ENCODE results near the gene PPFIBP2.
"Not testable (repeated sequence)": the region's sequence is repeated elsewhere in the genome, so short reads cannot be mapped to it uniquely, and the experiment has no call there.

PPFIBP2 gene

DNA sequence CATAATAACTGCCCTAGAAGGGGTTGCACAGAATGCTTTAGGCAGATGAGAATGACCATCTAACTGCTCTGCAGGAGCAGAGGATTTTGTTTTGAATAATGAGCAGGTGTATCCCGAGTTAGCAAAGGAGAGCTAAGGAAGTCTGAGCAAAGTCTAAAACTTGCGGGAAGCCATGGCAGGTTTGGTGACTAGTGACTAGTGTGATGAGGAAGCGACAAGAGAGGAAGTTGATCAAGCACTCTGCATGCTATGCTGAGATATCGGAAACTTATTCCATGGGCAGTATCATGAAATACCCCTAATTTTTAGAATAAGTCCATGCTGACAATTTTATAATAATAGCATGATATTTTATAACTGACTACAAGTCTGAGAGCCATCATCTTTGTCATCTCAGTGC, 15.6 kb upstream of the PPFIBP2 start:
- in situ Hi-C loops (cut with MboI; ENCODE audit: low sequenced_read_pairs), result no loop called here

DNA sequence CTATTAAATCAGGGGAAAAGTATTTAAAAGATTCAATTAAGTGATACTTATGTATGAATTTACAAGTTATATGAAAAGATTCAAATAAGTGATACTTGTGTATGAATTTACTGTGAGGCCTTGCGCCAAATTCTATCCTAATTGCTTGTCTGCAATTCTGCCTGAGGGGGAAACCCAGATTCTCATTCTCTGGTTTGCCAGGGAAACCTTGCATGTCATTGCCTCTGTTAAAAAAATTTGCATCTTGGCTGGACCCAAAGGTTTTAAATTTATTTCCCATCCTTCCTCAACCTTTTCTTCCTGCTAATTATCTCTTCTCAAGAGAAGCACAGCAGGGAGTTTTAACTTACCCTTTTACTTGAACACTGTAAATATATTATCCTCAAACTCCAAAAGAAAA, 14.7 kb upstream of the PPFIBP2 start:
- in situ Hi-C loops (cut with MboI; ENCODE audit: low sequenced_read_pairs), result no loop called here

DNA sequence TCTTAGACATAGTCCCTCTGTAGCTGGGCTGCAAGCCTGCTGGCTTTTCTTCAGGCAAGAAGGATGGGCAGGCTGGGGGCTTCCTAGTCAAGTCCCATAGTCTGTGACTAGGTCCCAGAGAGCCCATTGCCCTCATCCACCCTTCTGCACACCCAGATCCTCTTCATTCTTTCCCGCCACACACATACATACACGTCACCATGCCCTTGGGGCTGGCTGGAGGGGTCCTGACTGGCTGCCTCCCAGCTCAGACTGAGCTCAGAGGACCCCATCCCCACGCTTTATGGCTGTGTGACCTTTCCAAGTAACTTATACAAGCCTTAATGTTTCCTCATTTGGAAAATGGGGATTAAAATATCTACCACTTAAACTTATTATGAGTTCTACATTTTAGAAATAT, 13.5 kb upstream of the PPFIBP2 start:
- in situ Hi-C loops (cut with MboI; ENCODE audit: low sequenced_read_pairs), result no loop called here

DNA sequence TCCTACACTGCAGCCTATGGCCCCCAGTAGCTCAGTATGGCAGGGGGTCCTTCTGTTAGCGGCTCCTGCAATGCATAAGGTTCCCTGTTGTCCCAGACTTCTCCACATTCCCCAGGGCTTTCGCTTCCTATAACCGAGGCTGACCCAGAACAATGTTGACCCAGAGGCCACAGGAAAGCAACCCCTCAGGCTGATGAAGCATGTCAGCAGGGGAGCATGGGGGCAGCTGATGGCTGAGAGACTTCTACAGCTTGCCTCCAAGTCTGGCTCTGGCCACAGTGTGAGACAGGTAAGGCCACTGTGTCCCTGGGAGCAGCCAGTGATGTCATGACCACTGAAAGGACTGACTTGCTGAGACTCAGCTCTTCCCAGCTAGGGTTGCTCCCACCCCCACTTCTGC, 12.5 kb upstream of the PPFIBP2 start:
- in situ Hi-C loops (cut with MboI; ENCODE audit: low sequenced_read_pairs), result no loop called here

DNA sequence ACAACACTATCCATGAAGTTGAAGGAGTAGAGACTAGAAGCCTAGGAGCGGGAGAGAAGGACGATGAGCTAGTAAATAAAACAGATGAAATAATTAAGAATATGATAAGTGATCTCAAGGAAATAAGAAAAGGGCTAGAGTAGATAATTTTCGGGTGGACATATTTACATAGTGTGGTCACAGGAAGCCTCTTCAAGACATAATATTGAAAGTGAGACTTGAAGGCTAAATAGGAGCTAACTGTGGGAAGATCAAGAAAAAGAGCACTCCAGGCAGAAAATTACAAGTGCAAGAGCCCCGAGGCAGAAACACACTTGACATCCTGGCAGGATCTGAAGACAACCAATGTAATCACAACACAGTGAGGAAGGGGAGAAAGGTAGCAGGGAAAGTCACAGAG, 11.9 kb upstream of the PPFIBP2 start:
- in situ Hi-C loops (cut with MboI; ENCODE audit: low sequenced_read_pairs), result no loop called here

DNA sequence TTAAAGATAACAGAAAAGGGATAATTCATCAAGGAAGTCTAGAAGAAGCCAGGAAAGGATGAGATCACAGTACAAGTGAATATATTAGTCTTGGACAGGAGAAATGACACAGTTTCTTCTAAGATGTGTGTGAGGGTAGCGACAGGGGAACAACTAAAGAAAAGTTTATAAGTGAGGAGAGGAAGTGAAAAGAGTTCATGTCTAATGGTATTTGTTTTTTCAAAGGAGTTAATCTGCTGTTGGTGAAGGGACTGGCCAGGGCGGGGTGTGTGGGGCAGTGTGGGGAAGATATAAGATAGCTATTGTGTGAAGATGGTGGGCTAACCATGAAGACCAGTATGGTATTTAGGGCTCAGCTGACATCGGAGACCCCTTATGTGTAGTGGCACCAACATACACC, 7.6 kb upstream of the PPFIBP2 start:
- in situ Hi-C loops (cut with MboI; ENCODE audit: low sequenced_read_pairs), result no loop called here

DNA sequence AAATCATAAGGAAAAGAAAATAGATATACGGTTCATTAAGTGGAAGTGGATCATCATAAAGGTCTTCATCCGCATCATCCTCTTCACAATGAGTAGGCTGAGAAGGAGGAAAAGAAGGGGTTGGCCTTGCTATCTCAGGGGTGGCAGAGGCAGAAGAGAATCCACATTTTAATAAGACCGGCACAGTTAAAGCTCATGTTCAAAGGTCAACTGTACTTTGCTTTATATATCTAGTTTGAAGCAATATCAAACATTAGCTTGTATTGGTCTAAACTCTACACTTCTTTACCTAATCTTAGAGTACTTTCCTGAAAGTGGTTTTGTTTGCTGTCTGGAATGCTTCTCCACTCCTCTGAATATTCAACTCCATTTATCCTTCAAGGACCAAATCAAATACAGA, 5.7 kb upstream of the PPFIBP2 start:
- in situ Hi-C loops (cut with MboI; ENCODE audit: low sequenced_read_pairs), result no loop called here

DNA sequence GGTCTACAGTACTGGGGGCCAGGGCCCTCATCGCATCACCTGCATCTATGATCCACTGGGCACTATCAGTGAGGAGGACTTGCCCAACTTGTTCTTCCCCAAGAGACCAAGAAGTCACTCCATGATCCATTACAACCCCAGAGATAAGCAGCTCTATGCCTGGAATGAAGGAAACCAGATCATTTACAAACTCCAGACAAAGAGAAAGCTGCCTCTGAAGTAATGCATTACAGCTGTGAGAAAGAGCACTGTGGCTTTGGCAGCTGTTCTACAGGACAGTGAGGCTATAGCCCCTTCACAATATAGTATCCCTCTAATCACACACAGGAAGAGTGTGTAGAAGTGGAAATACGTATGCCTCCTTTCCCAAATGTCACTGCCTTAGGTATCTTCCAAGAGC, 3.8 kb upstream of the PPFIBP2 start:
- in situ Hi-C loops (cut with MboI; ENCODE audit: low sequenced_read_pairs), result no loop called here

DNA sequence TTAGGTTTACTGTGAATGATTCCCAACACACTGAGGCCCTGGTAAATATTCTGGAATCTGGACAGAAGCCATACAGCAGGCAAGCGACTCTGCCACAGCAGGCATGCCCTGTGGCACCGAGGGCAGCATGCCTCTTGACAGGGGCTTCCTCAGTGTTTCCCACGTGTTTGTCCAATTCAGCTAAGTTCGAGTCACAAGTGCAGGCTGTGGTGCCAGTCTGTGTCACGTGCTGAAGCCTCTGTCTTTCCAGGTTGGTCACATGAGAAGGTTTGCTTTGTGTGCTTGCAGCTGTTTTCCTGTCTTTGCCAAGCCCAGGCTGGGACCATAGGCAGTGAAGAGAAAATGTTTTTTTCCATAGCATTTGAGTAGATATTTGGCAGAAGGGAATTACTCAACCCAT, 2.4 kb upstream of the PPFIBP2 start:
- in situ Hi-C loops (cut with MboI; ENCODE audit: low sequenced_read_pairs), result no loop called here

DNA sequence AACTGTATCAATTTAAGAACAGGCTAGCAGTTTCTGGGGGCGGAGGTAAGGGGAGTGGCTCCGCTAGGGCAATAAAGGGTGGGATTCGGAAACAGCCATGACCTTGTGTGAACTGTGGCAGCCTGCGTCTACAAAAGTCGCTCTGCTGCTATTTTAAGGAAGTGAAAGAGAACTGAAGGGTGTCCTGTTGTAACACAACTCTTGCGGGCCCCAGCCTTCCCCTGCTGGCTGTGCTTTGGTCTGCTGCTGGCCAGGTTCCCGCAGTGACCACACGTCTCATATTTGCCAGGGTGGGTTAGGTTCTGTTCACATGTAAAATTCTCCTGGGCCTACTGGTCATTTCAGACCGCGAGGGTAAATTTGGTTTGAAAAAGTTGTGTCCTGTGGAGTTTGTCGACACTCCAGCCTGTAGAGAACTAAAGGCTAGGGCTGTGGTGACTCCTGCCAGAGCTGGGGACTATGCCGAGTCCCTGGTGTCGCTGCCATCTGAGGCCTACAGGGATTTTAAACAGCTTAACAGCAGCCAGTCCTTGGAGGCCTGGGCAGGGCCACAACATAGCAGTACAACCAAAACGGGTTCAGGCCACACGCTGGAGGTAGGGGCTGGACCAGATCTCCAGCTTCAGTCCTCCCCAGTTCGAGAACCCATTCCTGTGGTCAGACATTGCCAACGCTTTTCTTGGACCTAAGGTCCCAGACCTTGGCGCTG, 1.1 kb upstream of the PPFIBP2 start:
- in situ Hi-C loops (cut with MboI; ENCODE audit: low sequenced_read_pairs), result no loop called here

DNA sequence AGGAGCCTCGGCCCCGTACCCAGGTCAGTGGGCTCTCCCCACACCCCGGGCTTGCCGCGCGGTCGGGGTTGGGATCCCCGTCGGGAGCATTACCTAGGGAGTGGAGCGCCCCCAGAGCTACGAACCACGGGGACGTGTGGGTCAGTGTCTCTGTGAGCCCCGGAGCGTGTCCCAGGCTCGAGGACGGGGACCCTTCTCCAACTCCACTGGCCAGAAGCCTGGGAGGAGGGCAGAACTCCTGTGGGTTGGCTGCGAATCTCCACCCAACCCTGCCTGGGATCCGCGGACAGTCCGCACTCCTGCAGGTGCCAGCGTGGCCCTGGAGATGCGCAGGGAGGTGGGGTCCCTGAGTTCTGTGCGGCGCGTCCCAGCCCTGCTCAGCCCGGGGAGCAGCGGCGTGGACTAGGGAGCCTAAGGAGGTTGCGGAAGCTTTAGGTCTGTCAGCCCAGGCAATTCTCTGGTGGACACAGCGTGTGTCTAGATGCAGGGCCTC, 346 bp downstream of the PPFIBP2 start:
- in situ Hi-C loops (cut with MboI; ENCODE audit: low sequenced_read_pairs), result no loop called here

DNA sequence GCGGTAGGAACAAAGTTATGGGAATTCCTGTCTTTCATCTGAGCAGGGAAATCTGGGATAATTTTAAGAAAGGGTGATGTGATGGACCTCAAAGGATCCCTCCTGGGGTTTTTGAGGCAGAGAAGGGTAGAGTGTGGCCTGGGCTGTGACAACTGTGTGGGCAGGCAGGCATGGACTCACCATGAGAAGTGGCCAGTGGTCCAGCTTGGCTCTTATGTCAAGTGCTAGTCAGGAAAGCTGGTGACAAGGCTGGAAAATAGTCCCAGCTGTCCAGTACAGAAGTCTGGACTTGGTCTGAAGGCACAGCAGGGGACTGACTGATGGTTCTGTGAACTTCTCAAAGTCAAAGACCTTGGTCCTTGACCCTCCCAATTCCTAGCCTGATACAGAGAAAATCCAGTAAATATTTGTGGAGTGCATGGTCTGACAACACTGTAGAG, 1.7 kb downstream of the PPFIBP2 start:
- in situ Hi-C loops (cut with MboI; ENCODE audit: low sequenced_read_pairs), result no loop called here

DNA sequence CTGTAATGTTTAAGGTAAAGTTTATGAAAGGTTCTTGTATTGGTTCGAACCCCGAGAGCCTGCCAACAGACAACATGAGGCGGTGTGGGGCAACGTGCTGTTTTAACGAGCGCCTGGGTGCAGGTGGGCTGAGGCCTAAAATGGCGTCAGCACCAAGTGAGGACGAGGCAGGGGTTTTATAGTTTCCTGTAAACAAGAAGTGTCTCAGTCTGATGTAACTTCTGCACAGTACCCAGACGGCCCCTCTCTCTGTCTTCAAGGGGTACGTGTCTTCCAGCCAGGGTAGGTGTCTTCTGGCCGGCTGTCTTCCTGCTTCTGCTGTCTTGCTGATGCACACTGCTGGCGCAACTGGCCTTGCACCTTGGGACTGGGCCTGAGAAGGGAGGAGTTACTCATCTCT, 2.7 kb downstream of the PPFIBP2 start:
- in situ Hi-C loops (cut with MboI; ENCODE audit: low sequenced_read_pairs), result no loop called here

DNA sequence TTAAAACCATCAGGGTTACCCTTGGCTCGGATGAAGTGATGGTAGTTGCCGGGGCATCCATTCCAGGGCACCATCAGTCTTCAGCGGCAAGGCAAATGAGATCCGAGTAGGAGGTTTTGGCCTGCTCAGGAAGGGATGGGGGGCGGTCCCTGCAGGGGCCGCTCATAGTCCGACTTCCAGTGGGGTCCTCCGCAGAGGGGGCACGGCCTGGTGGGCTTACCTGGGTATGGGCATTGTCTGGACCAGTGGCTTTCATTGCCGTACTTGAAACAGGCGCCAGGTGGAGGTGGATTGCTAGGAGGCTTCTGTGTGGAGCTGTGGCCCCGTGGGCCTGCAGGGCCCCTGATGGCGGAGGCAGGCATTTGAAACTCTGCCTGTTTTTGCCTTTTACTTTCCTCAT, 3.9 kb downstream of the PPFIBP2 start:
- in situ Hi-C loops (cut with MboI; ENCODE audit: low sequenced_read_pairs), result not testable (repeated sequence)

DNA sequence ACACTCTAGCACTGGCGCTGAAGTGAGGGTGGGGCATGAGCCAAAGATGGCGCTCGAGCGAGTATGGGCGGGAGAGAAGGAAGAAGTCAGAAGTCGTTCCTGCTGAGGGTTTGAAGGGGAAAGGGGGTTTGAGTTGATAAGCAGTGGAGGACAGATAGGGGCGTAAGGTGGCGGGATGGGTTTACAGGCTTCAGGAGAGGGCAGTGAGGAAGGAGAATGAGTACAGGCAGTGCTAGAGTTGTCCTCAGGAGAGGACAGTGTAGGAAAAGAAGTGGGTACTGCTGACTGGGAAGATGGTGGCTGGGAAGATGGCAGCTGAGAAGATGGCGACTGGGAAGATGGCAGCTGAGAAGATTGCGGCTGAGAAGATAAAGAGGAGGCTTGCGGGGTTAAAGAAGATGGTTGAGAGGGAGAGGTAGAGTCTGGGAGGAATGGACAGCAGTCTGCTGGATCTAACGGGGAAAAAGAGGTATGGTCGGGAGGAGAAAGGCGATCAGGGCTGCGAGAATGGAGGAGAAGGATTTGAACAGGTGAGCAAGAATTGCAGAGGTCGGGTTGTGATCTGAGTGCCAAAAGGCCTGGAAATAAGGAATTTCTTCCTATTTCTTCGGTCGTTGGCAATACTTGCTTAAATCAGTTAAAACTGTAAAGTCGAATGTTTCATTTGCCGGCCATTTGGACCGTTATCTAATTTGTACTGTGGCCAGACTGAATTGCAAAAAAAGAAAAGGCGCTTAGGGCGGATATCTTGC, 5.2 kb downstream of the PPFIBP2 start:
- in situ Hi-C loops (cut with MboI; ENCODE audit: low sequenced_read_pairs), result no loop called here

DNA sequence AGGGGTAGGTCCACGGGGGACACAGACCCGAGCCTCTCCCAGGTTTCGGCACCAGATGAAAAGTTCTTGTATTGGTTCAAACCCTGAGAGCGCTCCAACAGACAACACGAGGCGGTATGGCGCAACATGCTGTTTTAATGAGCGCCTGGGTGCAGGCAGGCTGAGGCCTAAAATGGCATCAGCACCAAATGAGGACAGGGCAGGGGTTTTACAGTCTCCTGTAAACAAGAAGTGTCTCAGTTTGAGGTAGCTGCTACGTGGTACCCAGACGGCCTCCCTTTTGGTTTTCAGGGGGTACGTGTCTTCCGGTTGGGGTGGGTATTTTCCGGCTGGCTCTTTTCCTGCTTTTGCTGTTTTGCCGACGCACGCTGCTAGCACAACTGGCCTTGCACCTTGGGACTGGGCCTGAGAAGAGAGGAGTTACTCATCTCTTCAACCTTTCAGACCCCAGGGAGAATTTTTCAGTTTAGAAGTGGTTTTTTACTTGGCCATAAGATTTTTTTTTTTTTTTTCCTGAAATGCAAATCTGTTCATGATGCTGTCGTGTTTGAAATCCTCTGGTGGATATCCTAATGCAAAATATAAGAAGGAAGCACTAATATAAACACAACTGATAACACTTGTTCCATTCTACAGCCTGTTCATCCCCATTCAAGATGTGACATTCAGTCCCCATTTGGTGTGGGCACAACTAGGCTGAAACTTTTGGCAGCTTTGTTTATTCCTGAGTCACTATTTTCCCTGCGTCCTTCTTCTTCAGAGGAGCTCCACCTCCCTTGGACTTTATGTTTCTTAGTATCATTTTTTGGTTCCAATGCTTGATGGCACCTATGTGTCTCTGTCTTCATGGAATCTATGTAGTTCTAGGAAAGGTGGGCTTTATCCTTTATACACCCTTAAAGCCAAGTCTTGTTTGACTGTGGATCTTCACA, 6.5 kb downstream of the PPFIBP2 start:
- in situ Hi-C loops (cut with MboI; ENCODE audit: low sequenced_read_pairs), result no loop called here

DNA sequence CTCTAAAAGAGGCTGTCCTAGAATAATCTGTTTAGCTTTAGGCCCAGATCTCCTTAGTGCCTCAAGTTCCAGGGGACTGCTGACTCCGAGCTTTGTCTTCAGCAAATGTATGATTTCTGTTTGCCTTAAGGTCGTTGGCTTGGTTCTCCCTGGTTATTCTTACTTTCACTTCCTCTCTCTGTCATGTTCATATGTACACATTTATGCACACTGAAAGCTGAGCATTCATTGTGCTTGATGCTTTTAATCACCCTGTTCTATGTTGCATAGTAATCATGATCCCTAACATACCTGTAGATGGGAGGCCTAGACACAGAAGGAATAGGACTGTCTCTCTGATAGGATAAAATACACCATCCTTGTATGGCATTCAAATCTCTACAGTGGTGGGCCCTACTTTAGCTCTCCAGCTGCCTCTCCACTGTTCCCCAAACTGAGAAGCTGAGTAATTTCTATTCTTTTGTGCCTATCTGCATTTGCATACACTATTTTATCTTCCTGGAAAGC, 7.2 kb downstream of the PPFIBP2 start:
- in situ Hi-C loops (cut with MboI; ENCODE audit: low sequenced_read_pairs), result no loop called here

DNA sequence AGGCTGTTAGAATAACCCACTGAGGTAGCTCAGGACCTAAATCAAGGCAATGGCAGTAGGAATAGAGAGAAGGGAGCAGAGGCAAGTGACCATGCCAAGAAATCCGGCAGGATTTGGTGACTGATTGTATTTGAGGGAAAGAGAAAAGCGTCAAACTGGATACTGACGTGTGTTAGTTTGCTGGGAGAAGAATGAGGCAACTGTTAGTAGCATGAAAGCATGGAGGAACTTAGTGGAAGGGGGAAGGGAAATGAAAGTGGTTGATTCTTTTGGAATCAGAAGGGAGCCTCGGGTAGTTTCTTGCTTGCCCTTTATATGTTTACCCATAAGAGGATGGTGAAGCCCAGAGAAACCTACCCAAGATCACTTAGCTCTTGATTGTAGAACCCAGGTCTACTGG, 8.3 kb downstream of the PPFIBP2 start:
- in situ Hi-C loops (cut with MboI; ENCODE audit: low sequenced_read_pairs), result no loop called here

DNA sequence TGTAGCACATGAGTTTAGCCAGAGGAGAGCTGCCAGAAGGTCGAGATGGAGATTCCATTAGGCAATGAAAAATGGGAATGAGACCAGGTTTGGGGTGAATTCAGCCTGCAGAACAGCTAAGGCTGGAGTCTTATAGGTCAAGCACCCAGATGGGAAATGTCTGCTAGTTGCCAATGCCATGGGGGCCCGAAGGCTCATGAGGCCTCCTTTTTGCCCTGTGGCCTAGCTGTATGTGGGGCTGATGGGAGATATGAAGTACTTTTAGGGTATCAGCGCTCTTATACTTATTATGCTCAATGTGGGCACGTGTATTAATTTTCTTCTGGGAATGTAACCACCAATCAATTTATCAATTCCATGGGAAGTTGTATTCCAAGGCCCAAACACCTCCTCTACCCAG, 8.7 kb downstream of the PPFIBP2 start:
- in situ Hi-C loops (cut with MboI; ENCODE audit: low sequenced_read_pairs), result no loop called here

DNA sequence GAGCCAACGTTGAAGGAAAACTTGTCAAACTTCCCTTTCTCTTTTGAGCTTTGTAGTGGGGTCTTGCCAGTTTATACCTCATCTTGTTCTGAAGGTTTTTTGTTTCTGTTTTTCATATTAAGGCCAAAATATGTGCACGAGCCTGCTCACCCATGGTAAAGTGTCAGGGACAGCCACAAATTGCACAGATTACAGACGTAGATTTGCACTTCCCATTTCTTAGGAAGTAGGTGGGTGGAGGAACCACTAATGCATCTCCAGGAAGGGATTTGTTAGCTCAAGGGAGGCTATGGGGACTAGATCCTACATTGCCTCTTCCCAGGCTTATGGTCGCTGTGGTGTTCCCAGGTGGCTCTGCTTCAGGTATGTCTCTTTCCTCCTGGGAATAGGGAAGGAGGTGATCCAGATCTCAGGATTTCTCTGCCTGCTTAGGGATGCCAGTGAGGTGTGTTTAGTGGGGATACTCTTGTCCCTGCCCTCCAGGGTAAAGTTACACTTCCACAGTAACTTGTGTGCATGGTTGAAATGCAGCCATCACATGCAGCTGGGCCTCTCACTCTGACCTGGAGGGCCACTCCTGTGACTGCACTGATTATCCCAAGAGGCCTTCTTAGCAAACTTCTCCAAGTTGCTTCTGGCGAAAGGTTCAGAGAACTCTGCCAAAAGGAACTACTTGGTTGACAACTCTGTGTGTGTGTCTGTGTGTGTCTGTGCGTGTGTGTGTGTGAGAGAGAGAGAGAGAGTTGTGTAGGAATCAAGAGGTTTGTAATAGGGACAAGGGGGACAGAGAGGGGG, 9.8 kb downstream of the PPFIBP2 start:
- in situ Hi-C loops (cut with MboI; ENCODE audit: low sequenced_read_pairs), result no loop called here
